Measurements from ENCODE around the gene GSN.
A peak's percentile ranks its signal among the peaks of the same experiment; 100 is the strongest.

GSN gene

GRCh38 chr9:121371495-121372061, 103.6 kb downstream of the GSN start:
- H3F3A ChIP-seq (ENCODE audit: insufficient read depth, low read length): no peaks in the 10 kb centered on the region
- H3K79me2 ChIP-seq (ENCODE audit: insufficient read depth, low read length): no peaks in the 10 kb centered on the region
- peaks cover 41% of the 10 kb centered on the region for H3K4me1 ChIP-seq (ENCODE audit: insufficient read depth, low read length, severe bottlenecking)
- H3K36me3 ChIP-seq (ENCODE audit: insufficient read depth, low read length): no peaks in the 10 kb centered on the region
- no peak overlapping the region for H3K9ac ChIP-seq (ENCODE audit: low read length)
- H3K27ac ChIP-seq (ENCODE audit: low read depth, low read length, poor library complexity, severe bottlenecking): no peak overlapping the region
- H3K9me3 ChIP-seq (ENCODE audit: low read length): no peaks in the 10 kb centered on the region
- peak overlapping the region; percentile 5; the same call in 1 of the 2 replicates for H3K4me2 ChIP-seq (ENCODE audit: low read length)
- no peaks in the 10 kb centered on the region for H3K27me3 ChIP-seq (ENCODE audit: insufficient read depth, low read length)
- H4K20me1 ChIP-seq (ENCODE audit: insufficient read depth, low read length): no peaks in the 10 kb centered on the region
- H2AFZ ChIP-seq (ENCODE audit: low read length): no peak overlapping the region
- TF ChIP-seq EZH2 (IDR thresholded peaks at IDR 0.05; ENCODE audit: borderline replicate concordance, low read length): no peak
- no peak for TF ChIP-seq CTCF (IDR thresholded peaks at IDR 0.05; ENCODE audit: low read length)
- peak overlapping the region; percentile 72 for H3K4me3 ChIP-seq (ENCODE audit: low read depth, low read length, poor library complexity, severe bottlenecking)
- no peaks in the 10 kb centered on the region for H3K9me2 ChIP-seq (ENCODE audit: low read depth, low read length)

DNA sequence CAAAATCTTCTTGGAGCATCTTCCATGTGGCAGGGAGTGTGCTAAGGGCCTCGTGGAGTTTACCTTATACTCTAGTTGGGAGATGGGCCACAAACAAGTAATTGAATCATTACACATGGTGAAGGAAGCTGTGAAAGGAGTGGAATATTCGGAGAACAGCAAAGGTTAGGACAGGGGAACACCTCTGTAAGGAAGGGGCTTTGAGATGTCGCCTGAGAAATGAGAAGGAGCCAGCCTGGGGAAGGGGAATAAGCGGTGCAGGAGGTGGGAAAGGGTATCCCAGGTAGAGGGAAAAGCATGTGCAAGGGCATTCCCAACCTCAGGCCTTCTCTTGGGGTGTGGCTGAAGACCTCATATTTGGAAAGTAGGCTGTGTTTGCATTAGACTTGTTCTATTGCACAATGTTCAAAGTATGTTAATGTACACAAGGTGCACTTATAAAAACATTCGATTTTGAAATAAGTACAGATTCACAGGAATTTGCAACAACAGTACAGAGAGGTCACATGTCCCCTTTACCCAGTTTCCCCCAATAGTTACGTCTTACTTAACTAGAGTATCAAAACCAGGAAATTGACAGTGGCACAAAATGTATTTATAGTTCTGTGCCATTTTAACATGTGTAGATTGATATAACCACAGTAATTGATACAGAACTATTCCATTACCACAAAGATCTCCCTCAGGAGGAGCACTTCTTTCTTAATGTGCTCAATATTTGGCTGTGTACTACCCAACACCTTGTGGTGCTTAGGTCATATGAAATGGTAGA, 104.5 kb downstream of the GSN start:
- Histone ChIP-seq H3K79me2 (ENCODE audit: insufficient read depth, low read length) (no peaks in the 10 kb centered on the region), H3K4me3 (ENCODE audit: low read depth, low read length, poor library complexity, severe bottlenecking) (no peak overlapping the region), H3F3A (ENCODE audit: insufficient read depth, low read length) (no peaks in the 10 kb centered on the region), H3K36me3 (ENCODE audit: insufficient read depth, low read length) (no peaks in the 10 kb centered on the region), H2AFZ (ENCODE audit: low read length) (no peak overlapping the region), H3K9me3 (ENCODE audit: low read length) (no peaks in the 10 kb centered on the region), H3K9ac (ENCODE audit: low read length) (no peak overlapping the region), H4K20me1 (ENCODE audit: insufficient read depth, low read length) (no peaks in the 10 kb centered on the region), H3K4me2 (ENCODE audit: low read length) (no peak overlapping the region), H3K4me1 (ENCODE audit: insufficient read depth, low read length, severe bottlenecking) (peaks cover 38% of the 10 kb centered on the region), H3K9me2 (ENCODE audit: low read depth, low read length) (no peaks in the 10 kb centered on the region), H3K27me3 (ENCODE audit: insufficient read depth, low read length) (no peaks in the 10 kb centered on the region), H3K27ac (ENCODE audit: low read depth, low read length, poor library complexity, severe bottlenecking) (no peak overlapping the region)
- TF ChIP-seq EZH2 (IDR thresholded peaks at IDR 0.05; ENCODE audit: borderline replicate concordance, low read length): no peak
- no peak for TF ChIP-seq CTCF (IDR thresholded peaks at IDR 0.05; ENCODE audit: low read length)

DNA sequence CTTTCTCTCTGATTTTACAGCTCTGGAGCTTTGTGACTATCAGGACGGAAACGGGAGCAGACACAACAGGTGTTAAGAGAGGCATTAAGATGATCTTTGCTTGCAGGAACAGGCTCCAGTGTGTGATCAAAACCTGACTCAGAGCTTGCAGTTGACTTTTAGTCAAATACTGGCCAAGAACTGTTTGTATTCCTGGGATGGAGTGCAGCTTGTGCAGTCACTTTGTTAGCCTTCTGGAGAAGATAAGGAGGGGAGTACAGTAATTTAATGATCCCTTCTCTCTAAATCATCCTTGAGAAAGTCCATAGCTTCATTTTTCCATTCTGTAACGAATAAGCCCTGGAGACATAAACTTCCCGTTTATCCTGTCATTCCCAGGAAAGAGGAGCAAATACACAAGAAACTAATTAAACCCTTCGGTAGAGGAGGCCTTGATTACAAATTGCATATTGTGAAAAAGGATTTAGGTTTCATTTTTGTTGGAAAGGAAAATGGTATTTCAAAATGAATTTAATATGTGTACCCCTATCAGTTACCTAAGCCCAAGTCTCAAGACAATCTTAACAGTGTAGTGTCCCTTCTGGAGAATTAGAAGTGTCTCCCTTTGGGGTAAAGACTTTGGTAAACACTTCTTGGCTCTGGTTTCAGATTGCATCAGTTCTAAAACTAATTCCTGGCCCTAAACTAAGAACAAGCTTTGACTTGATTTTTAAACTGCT, 105.2 kb downstream of the GSN start:
- H3K27me3 ChIP-seq (ENCODE audit: insufficient read depth, low read length): no peaks in the 10 kb centered on the region
- no peaks in the 10 kb centered on the region for H3F3A ChIP-seq (ENCODE audit: insufficient read depth, low read length)
- no peaks in the 10 kb centered on the region for H3K79me2 ChIP-seq (ENCODE audit: insufficient read depth, low read length)
- no peak overlapping the region for H3K4me2 ChIP-seq (ENCODE audit: low read length)
- H3K9me3 ChIP-seq (ENCODE audit: low read length): 0 out of 2 replicates have a peak, but pooled peaks cover 3% of the 10 kb centered on the region
- no peaks in the 10 kb centered on the region for H4K20me1 ChIP-seq (ENCODE audit: insufficient read depth, low read length)
- H2AFZ ChIP-seq (ENCODE audit: low read length): no peak overlapping the region
- no peak overlapping the region for H3K4me3 ChIP-seq (ENCODE audit: low read depth, low read length, poor library complexity, severe bottlenecking)
- no peak for TF ChIP-seq EZH2 (IDR thresholded peaks at IDR 0.05; ENCODE audit: borderline replicate concordance, low read length)
- no peak for TF ChIP-seq CTCF (IDR thresholded peaks at IDR 0.05; ENCODE audit: low read length)
- peaks cover 31% of the 10 kb centered on the region for H3K4me1 ChIP-seq (ENCODE audit: insufficient read depth, low read length, severe bottlenecking)
- H3K36me3 ChIP-seq (ENCODE audit: insufficient read depth, low read length): peaks cover 6% of the 10 kb centered on the region
- H3K9me2 ChIP-seq (ENCODE audit: low read depth, low read length): no peaks in the 10 kb centered on the region
- no peak overlapping the region for H3K9ac ChIP-seq (ENCODE audit: low read length)
- H3K27ac ChIP-seq (ENCODE audit: low read depth, low read length, poor library complexity, severe bottlenecking): no peak overlapping the region

All from OCI-LY1 (cell line).